NOMO-1 treated with DMSO at 0.1 percent for 48 hours (cell line): Measurements from ENCODE around the gene PDLIM5.
"Not testable (repeated sequence)": the region's sequence is repeated elsewhere in the genome, so short reads cannot be mapped to it uniquely, and the experiment has no call there.

Experiments
- DNase-seq: peaks from one replicate; lab custom pipeline; 2025; ENCODE audit not compliant: unreplicated experiment; lab: John Stamatoyannopoulos, UW

The PDLIM5 gene

DNA sequence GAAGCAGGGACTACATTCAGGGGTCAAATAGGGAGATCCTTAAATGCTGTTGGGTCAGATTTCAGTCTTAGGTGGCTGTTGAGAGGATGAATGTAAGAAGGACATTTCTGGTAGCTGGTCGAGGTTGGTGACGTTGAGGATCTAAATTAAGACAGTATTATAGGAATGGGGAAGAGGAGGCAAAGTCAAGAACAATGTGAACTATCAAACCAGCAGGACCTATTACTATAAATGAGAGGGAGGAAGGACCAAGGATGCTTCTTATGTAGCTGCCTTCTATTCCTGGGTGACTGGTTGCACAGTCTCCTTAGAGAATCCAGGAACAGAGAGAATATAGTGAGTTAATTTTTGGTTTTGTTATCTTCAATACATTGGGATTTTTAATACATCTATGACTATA is 187.6 kb downstream of the PDLIM5 start:
- DNase-seq, result no peak

- no peak for DNase-seq
These were observed 188.4 kb downstream of the PDLIM5 start for GRCh38 chr4:94640151-94640550.

- DNase-seq, result no peak
These were observed 190.2 kb downstream of the PDLIM5 start for GRCh38 chr4:94641702-94642560.

DNA sequence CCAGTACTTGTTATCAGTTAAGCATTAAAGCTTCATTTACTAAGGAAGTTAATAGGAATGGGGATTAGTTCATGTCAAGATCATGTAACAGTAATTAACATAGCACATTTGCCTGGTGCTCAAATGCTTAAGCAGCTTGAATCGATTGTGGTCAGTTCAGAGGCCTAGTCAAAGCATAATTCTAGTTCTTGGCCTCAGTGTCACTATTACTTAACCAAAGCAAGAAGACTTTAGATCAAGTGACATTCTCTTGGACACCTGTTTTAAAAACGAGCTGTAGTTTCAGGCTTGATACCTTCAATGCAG is 190.8 kb downstream of the PDLIM5 start:
- no peak for DNase-seq

DNA sequence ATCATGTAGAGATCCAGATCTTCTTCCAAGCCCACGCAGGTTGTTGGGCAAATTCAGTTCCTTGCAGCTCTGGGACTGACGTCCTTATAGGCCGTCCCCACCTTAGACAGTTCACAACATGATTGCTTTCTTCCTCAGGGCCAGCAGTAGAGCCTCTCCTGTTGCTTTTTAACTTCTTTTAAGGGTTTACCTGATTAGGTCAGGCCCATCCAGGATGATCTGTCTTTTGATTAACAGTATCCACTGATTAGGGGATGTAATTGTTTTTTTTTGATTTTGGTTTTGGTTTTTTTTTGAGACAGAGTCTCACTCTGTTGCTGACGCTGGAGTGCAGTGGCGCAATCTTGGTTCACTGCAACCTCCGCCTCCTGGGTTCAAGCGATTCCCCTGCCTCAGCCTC is 197.0 kb downstream of the PDLIM5 start:
- no peak for DNase-seq

GRCh38 chr4:94649381-94650133 is 197.8 kb downstream of the PDLIM5 start:
- no peak for DNase-seq

- DNase-seq, result no peak
These were observed 198.4 kb downstream of the PDLIM5 start for GRCh38 chr4:94650134-94650495.

GRCh38 chr4:94650690-94651089 is 198.9 kb downstream of the PDLIM5 start:
- DNase-seq, result no peak

DNA sequence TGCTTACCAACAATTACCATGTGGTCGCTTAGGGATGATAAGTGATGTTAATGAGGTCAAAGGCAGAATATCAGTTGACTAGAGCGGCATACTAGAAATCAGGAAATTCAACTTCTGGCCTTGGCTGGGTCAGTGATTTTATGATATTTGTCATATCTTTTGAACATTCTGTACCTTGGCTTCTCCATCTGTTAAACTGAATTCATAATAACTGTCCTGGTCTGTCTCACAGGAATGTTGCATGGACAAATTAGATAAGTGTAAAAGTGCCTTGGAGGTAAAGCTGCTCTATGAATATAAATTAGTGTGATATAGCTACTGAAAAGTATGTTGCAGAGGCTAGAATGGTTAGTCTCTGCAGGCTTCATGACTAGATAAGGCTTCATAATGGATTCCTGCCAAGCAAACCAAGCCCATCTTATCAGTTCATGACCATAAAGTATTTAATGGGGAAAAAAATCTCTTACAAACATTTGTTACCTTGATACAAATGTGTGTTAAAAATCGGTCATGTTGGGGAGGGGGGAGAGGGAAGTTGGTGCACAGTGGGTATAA is 201.4 kb downstream of the PDLIM5 start:
- no peak for DNase-seq

GRCh38 chr4:94653984-94654609 is 202.4 kb downstream of the PDLIM5 start:
- no peak for DNase-seq

GRCh38 chr4:94654714-94655113 is 203.0 kb downstream of the PDLIM5 start:
- no peak for DNase-seq

DNA sequence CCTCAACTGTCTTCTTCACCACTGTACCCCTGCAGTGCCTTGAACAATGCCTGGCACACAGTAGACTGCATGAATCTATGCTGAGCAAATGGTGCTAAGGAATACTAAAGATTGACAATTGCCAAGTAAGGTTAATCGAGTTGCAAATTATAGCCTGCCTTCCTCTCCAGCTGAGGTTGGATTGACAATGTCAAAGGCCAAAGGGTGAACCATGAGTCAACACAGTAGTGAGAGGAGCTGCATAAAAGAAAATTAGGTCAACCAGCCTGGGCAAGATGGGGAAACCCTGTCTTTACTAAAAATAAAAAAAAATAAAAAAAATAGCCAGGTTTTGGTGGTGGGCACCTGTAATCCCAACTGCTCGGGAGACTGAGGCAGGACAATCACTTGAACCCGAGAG is 208.9 kb downstream of the PDLIM5 start:
- no peak for DNase-seq

DNA sequence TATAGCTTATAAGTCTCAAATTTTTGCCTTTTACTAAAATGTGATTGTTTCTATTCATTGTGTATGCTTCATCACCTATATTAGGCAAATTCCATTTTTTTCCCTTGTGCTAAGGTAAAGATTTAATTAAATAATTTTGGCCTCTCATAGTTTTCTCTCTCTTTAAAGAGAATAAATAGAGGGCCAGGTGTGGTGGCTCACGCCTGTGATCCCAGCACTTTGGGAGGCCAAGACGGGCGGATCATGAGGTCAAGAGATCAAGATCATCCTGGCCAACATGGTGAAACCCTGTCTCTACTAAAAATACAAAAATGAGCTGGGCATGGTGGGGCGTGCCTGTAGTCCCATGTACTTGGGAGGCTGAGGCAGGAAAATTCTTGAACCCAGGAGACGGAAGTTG is 213.3 kb downstream of the PDLIM5 start:
- not testable (repeated sequence) for DNase-seq

GRCh38 chr4:94665500-94666404 is 214.0 kb downstream of the PDLIM5 start:
- no peak for DNase-seq

- DNase-seq, result no peak
These were observed 217.0 kb downstream of the PDLIM5 start for GRCh38 chr4:94668724-94669123.

DNA sequence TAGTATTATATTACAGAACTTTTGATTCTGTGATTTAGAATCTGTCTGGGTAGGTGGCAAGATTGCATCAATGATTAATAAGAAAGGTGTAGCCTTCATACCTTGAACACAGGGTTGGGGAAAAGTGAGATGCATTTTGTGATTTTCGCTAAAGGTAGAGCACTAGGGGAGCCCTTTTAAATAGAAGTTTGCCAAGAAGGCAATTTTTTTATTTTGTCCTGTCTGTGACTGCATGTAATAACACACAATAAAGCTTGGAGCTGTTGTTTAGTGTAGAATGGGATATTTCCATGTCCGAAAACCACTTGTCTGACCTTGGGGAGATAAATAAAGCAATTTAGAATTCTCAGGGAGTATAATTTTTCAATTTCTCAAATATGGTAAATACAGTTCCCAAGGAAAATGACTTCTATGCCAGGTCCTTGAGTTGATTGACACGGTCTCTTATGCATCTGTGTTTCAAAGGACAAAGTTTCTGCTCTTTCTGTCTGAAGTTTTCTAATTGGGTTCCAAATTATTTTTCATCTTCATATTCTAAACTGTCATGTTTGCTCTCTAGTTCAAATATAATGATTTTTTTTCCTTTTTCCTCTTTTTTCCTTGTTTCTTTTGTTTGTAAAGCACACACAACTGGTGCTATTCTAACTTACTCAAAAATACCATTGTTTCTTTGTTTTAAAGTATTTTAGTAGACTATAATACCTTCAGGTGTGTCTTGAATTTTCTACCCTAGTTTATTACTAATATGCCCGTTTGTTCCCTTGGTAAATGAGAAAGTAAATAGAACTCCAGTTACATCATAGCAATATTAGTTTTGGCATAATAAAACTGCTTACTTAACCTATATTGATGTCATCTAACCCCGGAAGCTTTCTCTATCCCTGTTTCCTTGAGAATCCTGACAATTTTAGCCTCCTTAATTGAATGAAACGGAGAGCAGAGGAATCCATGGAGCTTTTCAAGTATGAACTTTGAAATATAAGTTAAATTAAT is 218.2 kb downstream of the PDLIM5 start:
- DNase-seq, result no peak

- DNase-seq, result no peak
These were observed 219.4 kb downstream of the PDLIM5 start for GRCh38 chr4:94671113-94671512.

DNA sequence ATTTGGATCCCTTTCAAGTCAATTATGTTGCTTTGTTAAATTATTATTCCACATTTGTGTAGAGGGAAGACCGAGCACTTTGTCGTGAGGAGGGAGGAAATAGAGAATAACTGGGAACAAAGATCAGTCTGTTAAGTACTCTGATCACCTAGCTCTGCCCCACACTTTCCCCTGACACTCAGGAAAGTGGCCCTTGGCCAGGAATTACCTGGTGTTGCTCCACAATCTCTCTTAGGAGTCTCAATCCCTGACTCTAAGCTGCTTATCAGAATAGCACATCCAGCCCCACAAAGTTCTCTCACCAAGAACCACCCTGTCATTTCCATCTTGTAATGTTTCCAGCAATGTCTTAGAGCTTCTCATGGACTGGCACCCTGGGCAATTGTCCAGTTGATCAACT is 222.2 kb downstream of the PDLIM5 start:
- DNase-seq, result no peak

GRCh38 chr4:94676970-94677369 is 225.2 kb downstream of the PDLIM5 start:
- DNase-seq, result no peak

DNA sequence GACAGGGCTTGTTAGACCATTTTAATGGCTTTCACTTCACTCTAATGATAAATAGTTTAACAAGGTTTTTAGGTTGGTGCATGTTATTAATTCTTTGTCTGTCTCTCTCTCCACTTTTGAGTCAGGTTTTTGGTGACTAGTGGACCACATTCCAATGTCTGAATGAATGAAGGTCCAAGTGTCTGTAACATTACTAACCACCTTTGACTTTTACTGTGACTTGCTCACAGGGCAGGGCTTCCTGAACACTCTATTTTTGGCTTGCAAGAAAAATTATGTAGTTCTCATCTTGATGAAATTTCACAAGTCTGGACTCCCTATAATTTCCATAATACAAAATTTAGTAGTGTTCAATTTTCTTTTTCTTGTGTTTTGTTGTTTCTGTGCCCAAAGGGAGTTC is 227.2 kb downstream of the PDLIM5 start:
- no peak for DNase-seq
